HUES48 (cell line): ENCODE results near the gene ZFR.
"Not testable (repeated sequence)": the region's sequence is repeated elsewhere in the genome, so short reads cannot be mapped to it uniquely, and the experiment has no call there.

Experiments
- H3K27ac ChIP-seq: one replicate; pipeline ENCODE4 v1.7.0; 2013; ENCODE audit warnings: low read depth, low read length, inconsistent platforms
- H3K27me3 ChIP-seq: 2 replicates; pipeline ENCODE4 v1.6.1; 2013; ENCODE audit warnings: mild to moderate bottlenecking, low read length; ENCODE audit not compliant: control insufficient read depth, insufficient read depth
- H3K36me3 ChIP-seq: 2 replicates; pipeline ENCODE4 v1.6.1; 2013; ENCODE audit warnings: low read length; ENCODE audit not compliant: control insufficient read depth, insufficient read depth
- H3K4me1 ChIP-seq: 2 replicates; pipeline ENCODE4 v1.6.1; 2013; ENCODE audit warnings: mild to moderate bottlenecking, low read length; ENCODE audit not compliant: control insufficient read depth, insufficient read depth
- H3K4me3 ChIP-seq: 2 replicates; pipeline ENCODE4 v1.5.1; 2013; ENCODE audit warnings: mild to moderate bottlenecking, low read depth, low read length
- H3K9ac ChIP-seq: 2 replicates; pipeline ENCODE4 v1.6.1; 2013; ENCODE audit warnings: mild to moderate bottlenecking, low read depth, low read length, moderate library complexity
- H3K9me3 ChIP-seq: 2 replicates; pipeline ENCODE4 v1.6.1; 2013; ENCODE audit warnings: low read length; ENCODE audit not compliant: control insufficient read depth, insufficient read depth

ZFR gene

DNA sequence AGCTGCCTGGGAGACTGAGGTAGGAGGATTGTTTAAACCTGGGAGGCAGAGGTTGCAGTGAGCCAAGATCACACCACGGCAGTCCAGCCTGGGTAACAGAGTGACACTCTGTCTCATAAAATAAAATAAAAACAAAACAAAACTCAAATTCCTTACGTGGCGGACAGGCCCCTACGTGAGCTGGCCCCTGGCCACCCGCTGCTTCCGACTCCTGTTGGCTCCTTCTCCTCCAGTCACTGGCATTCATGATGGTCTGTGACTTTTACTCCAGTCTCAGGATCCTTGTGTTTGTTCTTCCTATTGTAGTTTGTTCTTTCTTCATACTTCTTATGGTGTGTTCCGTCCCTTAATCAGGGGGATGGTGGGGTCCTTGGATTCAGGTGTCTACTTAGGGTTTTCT lies 28.5 kb upstream of the ZFR start:
- H3K27me3 ChIP-seq = no peaks in the 10 kb centered on the region
- H3K27ac ChIP-seq = no peak overlapping the region
- H3K9ac ChIP-seq = no peak overlapping the region
- H3K4me1 ChIP-seq = no peaks in the 10 kb centered on the region
- H3K4me3 ChIP-seq = no peak overlapping the region
- H3K9me3 ChIP-seq = no peaks in the 10 kb centered on the region
- no peaks in the 10 kb centered on the region for H3K36me3 ChIP-seq

DNA sequence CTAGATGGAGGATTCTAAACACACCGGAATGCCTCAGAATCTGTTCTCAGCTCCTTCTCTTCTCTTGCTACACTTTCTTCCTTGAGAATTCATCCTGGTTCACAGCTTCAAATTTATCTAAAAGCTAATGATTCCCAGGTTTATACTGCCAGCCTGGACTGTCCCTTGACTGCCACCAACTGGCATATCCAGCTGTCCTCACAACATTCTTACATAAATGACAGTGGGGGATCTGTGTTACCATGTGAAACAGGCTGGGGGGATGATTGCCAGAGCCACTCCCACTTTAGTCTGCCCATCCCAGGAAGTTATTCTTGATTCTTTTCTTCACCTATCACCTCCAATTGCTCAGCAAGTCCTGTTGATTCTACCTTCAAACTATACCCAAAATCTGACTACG lies 27.2 kb upstream of the ZFR start:
- no peaks in the 10 kb centered on the region for H3K27me3 ChIP-seq
- H3K4me1 ChIP-seq = no peaks in the 10 kb centered on the region
- H3K27ac ChIP-seq = no peak overlapping the region
- no peak overlapping the region for H3K9ac ChIP-seq
- no peak overlapping the region for H3K4me3 ChIP-seq
- H3K36me3 ChIP-seq = no peaks in the 10 kb centered on the region
- H3K9me3 ChIP-seq = no peaks in the 10 kb centered on the region

DNA sequence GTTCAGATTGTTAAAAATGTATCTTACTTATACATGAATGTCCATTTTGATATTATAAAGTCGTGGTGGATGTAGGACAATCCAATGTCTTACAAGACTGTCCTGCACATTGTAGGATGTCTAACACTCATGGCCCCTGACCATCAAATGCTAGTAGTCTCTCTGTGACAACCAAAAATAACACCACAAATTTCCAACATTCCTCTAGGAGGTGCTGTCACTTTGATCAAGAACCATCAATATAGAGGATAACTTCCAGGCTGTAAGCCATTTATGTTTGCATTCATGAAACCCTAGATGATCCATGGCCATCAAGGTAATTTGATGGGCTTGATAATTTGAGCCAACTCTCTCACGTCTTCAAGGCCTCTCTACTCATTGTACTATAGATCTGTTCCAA lies 20.5 kb upstream of the ZFR start:
- Histone ChIP-seq H3K4me1 (no peaks in the 10 kb centered on the region; the same call in 1 of the 2 replicates), H3K27ac (no peak overlapping the region), H3K27me3 (no peaks in the 10 kb centered on the region), H3K9ac (no peak overlapping the region), H3K4me3 (no peak overlapping the region), H3K9me3 (no peaks in the 10 kb centered on the region), H3K36me3 (no peaks in the 10 kb centered on the region)

DNA sequence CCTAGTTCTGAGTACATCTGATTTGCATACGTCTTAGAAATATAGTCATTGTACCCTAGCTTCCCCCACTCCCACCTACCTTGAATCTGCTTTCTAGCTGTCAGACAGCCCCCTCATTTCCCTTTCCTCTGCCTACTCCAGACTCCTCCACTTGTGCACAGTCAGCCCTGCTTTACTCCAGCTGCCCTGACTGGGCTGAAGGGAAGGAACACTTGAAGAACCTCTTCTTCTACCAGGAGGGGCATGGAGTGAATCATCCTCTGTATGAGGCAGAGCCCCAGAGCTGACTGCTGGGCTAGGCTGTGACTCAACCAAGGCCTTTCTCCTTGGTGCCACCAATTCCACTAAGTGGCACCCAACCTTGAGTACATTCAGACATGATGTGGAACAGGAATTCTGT lies 18.1 kb upstream of the ZFR start:
- H3K27ac ChIP-seq = no peak overlapping the region
- no peaks in the 10 kb centered on the region for H3K36me3 ChIP-seq
- H3K9me3 ChIP-seq = peaks cover 7% of the 10 kb centered on the region
- no peaks in the 10 kb centered on the region for H3K27me3 ChIP-seq
- H3K4me1 ChIP-seq = no peaks in the 10 kb centered on the region; the same call in 1 of the 2 replicates
- no peak overlapping the region for H3K9ac ChIP-seq
- H3K4me3 ChIP-seq = no peak overlapping the region

DNA sequence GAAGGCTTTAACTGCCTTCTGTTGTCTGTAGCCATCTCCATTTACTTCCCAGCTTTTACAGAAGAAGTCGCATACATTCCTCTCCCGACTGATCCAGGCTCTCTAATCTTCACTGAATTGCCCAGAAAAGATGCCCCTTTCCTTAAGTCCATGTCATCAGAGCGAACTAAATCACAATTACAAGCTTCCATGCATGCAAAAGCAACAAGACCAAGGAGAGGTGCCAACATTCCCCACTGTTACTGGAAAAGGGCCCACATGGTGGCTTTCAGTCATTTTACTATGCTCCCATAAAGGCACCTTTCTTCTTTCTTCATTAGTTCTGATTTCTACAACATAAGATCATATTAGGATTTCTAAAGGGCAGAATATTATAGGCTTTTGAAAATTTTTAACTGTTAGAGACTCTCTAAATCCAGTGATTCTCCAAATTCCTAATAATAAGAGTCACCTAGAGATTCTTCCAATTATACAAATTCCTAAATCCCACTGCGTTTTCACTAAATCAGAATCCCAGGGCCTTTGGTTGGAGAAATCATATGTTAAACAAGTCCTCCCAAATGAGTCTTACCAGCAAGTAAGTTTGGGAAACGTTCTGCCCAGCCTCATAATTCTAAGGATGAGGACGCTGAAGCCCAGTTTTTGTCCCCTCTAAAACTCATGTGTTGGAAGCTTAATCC lies 17.0 kb upstream of the ZFR start:
- no peak overlapping the region for H3K9ac ChIP-seq
- no peak overlapping the region for H3K27ac ChIP-seq

DNA sequence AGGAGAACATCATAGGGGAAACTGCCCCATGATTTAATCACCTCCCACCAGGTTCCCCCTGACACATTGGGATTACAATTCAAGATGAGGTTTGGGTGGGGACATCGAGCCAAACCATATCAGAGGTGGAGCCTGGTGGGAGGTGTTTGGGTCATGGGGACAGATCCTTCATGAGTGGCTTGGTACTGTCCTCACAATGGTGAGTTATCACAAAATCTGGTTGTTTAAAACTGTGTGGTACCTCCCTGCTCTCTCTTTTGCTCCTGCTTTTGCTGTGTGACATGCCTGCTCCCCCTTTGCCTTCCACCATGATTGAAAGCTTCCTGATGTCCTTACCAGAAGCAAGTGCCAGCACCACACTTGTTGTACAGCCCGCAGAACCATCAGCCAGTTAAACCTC lies 16.2 kb upstream of the ZFR start:
- Histone ChIP-seq H3K4me3 (no peak overlapping the region), H3K27ac (no peak overlapping the region), H3K27me3 (no peaks in the 10 kb centered on the region), H3K4me1 (no peaks in the 10 kb centered on the region; the same call in 1 of the 2 replicates), H3K36me3 (no peaks in the 10 kb centered on the region), H3K9me3 (peaks cover 7% of the 10 kb centered on the region), H3K9ac (no peak overlapping the region)

More for the DNA sequence above, 17.0 kb upstream of the ZFR start:
- Histone ChIP-seq H3K27me3 (no peaks in the 10 kb centered on the region), H3K4me3 (no peak overlapping the region), H3K9me3 (peaks cover 7% of the 10 kb centered on the region), H3K36me3 (no peaks in the 10 kb centered on the region), H3K4me1 (no peaks in the 10 kb centered on the region; the same call in 1 of the 2 replicates)

DNA sequence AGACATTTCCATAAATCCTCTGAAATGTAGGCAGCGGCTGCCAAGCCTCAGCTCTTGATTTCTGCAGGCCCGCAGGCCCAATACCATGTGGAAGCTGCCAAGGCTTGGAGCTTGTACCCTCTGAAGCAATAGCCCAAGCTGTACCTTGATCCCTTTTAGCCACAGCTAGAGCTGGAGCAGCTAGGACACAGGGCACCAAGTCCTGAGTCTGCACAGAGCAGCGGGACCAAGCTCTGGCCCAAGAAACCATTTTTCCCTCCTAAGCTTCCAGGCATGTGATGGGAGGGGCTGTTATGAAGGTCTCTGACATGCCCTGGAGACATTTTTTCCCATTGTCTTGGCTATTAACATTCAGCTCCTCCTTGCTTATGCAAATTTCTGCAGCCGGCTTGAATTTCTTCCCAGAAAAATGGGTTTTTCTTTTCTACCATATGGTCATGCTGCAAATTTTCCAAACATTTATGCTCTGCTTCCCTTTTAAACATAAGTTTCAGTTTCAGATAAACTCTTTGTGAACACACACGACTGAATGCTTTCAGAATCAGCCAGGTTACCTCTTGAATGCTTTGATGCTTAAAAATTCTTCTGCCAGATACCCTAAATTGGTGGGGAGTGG lies 14.4 kb upstream of the ZFR start:
- Histone ChIP-seq H3K36me3 (no peaks in the 10 kb centered on the region), H3K27me3 (no peaks in the 10 kb centered on the region), H3K4me1 (no peaks in the 10 kb centered on the region; the same call in 1 of the 2 replicates), H3K9me3 (peaks cover 7% of the 10 kb centered on the region), H3K4me3 (no peak overlapping the region), H3K27ac (no peak overlapping the region), H3K9ac (no peak overlapping the region)

DNA sequence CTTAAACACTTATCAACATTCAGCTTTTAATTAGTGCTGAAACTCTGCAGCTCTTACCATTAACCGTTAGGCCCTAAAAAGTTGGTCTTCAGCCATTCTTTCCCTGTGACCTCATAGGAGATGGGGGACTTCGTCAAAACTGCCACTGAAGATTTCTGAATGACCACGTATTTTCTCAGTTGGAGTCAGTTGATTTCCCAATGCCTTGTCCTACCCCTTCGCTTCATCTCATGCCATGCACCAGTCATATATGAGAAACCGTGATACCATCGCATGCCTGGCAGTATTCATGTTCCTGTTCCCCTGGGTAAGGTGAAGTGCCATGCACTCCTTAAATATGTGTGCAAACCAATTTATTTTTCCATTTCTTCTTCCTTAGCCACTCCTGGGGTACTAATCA lies 10.8 kb upstream of the ZFR start:
- Histone ChIP-seq H3K4me3 (no peak overlapping the region), H3K9ac (no peak overlapping the region), H3K27me3 (no peaks in the 10 kb centered on the region), H3K9me3 (peaks cover 7% of the 10 kb centered on the region), H3K36me3 (no peaks in the 10 kb centered on the region), H3K4me1 (no peaks in the 10 kb centered on the region), H3K27ac (no peak overlapping the region)

DNA sequence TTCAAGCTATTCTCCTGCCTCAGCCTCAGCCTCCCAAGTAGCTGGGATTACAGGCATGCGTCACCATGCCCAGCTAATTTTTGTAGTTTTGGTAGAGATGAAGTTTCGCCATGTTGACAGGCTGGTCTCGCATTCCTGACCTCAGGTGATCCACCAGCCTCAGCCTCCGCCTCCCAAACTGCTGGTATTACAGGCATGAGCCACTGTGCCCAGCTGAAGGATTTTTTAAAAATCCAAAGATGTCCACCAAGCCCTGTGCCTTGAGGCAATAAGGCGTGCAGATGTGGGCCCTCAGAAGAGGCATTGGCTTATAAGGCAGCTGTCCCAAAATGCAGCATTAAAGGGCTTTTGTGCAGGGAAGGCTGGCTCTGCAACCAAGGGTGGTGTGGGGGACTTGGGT lies 10.3 kb upstream of the ZFR start:
- Histone ChIP-seq H3K27ac (no peak overlapping the region), H3K9ac (no peak overlapping the region), H3K4me3 (no peak overlapping the region), H3K4me1 (no peaks in the 10 kb centered on the region), H3K9me3 (peaks cover 7% of the 10 kb centered on the region), H3K27me3 (no peaks in the 10 kb centered on the region), H3K36me3 (no peaks in the 10 kb centered on the region)

DNA sequence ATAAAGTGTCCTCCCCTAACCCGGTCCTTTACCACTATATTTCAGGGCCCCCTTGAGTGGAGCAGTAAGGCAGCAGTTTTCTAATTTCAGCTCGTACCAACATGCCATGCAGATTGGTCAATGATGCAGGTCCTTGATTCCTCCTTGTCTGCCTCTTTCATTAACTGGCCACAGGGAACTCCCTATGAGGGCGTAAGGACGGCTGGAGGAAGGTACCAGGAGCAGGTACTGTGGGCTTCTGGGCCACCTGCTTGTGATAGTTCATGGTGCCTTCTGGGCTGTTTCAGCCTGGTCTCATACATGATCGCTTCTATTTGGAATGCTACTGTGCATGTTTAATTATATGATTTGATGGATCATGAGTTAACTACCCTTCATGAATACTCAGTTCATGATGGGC lies 9.4 kb upstream of the ZFR start:
- no peaks in the 10 kb centered on the region for H3K36me3 ChIP-seq
- H3K9me3 ChIP-seq = peaks cover 6% of the 10 kb centered on the region
- no peak overlapping the region for H3K9ac ChIP-seq
- no peaks in the 10 kb centered on the region for H3K27me3 ChIP-seq
- H3K4me3 ChIP-seq = no peak overlapping the region
- no peaks in the 10 kb centered on the region for H3K4me1 ChIP-seq
- no peak overlapping the region for H3K27ac ChIP-seq

DNA sequence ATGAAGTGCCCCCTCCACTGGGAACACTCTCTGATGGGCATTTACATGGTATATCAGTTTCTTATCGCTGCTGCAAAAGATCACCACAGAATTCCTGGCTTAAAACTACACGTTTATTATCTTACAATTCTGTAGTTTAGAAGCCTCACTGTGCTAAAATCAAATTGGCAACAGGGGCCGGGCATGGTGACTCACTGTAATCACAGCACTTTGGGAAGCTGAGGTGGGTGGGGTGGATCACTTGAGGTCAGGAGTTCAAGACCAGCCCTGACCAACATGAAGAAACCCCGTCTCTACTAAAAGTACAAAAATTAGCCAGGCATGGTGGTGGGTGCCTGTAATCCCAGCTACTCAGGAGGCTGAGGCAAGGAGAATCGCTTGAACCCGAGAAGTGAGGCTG lies 7.8 kb upstream of the ZFR start:
- not testable (repeated sequence) for H3K27ac ChIP-seq, H3K4me3 ChIP-seq, H3K9ac ChIP-seq, H3K9me3 ChIP-seq, H3K36me3 ChIP-seq, H3K27me3 ChIP-seq, H3K4me1 ChIP-seq
